ENCODE results near the gene RFLNA. TPM values are rescaled to one million over a fixed set of nuclear protein-coding genes. Genes with fewer than 3 reads are reported as not detected.

Gene RFLNA
- not detected for total RNA-seq

DNA sequence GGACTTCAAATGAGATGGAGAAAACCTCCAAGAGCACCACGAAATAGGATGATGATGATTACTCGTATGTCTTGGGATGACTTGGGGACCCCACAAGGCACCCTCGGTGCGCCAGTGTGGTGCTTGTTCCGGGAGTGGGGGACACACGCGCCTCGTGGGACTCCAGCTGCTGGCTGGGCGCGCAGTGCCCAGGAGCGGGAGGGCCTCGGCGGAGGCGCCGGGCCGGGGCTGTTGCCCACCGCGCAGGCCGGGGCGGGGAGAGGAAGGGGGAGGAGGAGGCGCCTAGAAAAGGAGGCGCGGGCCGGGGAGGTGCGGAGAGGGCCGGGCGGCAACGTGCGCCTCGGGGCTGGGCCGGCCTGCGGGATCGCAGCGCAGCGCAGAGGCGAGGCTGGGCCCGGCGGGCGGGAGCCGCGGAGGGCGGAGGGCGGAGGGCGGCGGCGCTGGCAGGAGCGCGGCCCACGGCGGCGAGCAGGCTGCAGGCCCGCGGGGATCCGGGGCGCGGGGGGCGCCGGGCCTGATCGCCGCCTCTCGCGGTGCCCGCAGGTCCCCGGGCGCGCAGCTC, at the start of gene RFLNA:
TSS of gene RFLNA (plus strand) at position 314 of the 562 bp plus-strand sequence. CDS start 337 bp downstream, outside the sequence.
- Mint-ChIP-seq H3K9me3 (no peaks in the 10 kb centered on the region), H3K36me3 (ENCODE audit: insufficient read depth) (no peaks in the 10 kb centered on the region), H3K4me1 (ENCODE audit: low read depth) (peaks cover 2% of the 10 kb centered on the region), H3K27me3 (ENCODE audit: low read depth) (peaks cover 39% of the 10 kb centered on the region), H3K4me3 (no peak within 1 kb of the TSS)
- no peak for DNase-seq
- ATAC-seq: peak; percentile 50 to 72

DNA sequence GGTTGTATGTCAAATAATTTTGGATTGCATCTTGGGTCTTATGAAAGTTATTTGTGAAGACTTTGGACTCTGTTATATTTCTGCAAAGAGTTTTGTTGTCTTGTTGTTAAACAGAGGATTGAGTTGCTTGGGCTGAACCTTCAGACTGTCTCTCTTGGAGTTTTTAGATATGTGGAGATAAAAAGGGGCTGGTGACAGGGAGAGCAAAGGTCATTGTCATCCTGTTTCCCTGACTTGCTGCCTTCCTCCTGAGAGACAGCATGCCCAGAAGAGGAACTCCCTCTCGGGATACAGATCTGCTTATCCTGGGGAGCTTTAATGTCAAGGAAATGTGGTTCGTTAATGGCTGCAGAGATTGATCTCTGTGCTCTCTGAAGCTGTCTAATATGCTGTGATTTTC, 47.6 kb upstream of the RFLNA start:
- ATAC-seq: no peak
- H3K4me3 Mint-ChIP-seq: no peak overlapping the region
- no peak for DNase-seq

DNA sequence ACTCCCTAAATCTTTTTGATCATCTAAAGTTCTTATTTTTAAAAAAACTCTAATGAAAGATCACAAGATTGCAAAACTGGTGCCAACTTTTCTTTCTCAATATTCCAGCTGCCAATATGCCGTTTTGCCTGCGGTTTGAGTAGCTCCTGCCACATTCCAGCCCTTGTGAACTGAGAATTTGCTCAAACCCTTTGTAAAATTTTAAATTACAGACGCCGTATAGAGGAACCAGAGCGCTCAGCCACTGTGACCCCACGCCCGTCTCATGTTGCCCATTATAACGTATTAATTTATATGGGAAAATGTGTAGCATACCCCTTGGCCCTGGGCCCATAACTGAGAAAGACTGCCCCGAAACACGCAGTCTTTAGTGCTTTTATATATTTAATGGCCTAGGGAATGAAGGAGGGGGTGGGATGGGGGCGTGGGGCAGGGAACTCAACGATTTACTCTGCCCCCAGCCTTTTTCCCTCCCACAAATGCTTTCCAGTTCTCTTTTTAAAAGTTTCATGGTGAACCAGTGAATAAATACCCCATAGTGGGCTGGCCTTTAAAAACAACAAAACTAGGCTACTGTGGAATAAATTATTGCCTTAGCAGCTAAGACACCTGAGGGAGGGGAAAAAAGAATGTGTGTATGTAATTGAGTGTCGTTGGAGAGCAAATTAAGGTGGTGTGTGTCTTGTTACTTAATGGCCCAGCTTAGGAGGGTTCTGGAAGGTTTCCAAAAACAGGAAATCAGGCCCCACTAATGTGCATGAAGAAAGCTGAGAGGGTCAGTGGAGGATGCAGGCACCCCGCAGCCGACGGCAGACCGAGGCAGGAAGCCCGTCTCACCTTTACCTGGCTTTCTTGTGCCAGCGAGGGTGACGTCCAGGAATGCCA, 45.7 kb upstream of the RFLNA start:
- no peaks in the 10 kb centered on the region for H3K4me1 Mint-ChIP-seq (ENCODE audit: low read depth)
- peaks cover 20% of the 10 kb centered on the region for H3K27me3 Mint-ChIP-seq (ENCODE audit: low read depth)
- no peaks in the 10 kb centered on the region for H3K36me3 Mint-ChIP-seq (ENCODE audit: insufficient read depth)
- no peak overlapping the region for H3K4me3 Mint-ChIP-seq
- ATAC-seq (no peak), DNase-seq (no peak)
- peaks cover 10% of the 10 kb centered on the region for H3K9me3 Mint-ChIP-seq

More for the DNA sequence above, 47.6 kb upstream of the RFLNA start:
- H3K27me3 Mint-ChIP-seq (ENCODE audit: low read depth): peaks cover 21% of the 10 kb centered on the region
- no peaks in the 10 kb centered on the region for H3K4me1 Mint-ChIP-seq (ENCODE audit: low read depth)
- peaks cover 10% of the 10 kb centered on the region for H3K9me3 Mint-ChIP-seq
- H3K36me3 Mint-ChIP-seq (ENCODE audit: insufficient read depth): no peaks in the 10 kb centered on the region

DNA sequence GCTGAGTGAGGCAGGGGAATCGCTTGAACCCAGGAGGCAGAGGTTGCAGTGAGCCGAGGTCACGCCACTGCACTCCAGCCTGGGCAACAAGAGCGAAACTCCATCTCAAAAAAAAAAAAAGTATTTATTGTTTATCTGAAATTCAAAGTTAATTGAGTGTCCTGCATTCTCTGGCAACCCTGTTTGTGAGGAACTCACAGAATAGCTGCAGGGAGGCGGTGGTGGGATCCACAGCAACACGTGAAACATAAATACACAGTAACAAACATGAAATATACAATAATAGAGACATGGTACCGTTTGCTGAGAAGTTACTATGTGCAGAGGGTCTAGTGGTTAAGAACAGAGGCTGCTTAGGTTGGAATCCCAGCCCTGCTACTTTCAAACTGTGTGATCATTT, 43.7 kb upstream of the RFLNA start:
- DNase-seq (no peak), ATAC-seq (no peak)
- H3K9me3 Mint-ChIP-seq: peaks cover 10% of the 10 kb centered on the region
- H3K36me3 Mint-ChIP-seq (ENCODE audit: insufficient read depth): no peaks in the 10 kb centered on the region
- H3K27me3 Mint-ChIP-seq (ENCODE audit: low read depth): peaks cover 16% of the 10 kb centered on the region
- H3K4me1 Mint-ChIP-seq (ENCODE audit: low read depth): no peaks in the 10 kb centered on the region
- H3K4me3 Mint-ChIP-seq: no peak overlapping the region

GRCh38 chr12:124252964-124253363, 41.9 kb upstream of the RFLNA start:
- Mint-ChIP-seq H3K4me1 (ENCODE audit: low read depth) (no peaks in the 10 kb centered on the region), H3K36me3 (ENCODE audit: insufficient read depth) (no peaks in the 10 kb centered on the region), H3K27me3 (ENCODE audit: low read depth) (peaks cover 26% of the 10 kb centered on the region), H3K4me3 (no peak overlapping the region), H3K9me3 (no peaks in the 10 kb centered on the region)
- no peak for ATAC-seq
- no peak for DNase-seq

GRCh38 chr12:124254126-124254525, 40.8 kb upstream of the RFLNA start:
- DNase-seq (no peak), ATAC-seq (no peak)
- no peak overlapping the region for H3K4me3 Mint-ChIP-seq
- H3K36me3 Mint-ChIP-seq (ENCODE audit: insufficient read depth): no peaks in the 10 kb centered on the region
- H3K27me3 Mint-ChIP-seq (ENCODE audit: low read depth): peaks cover 32% of the 10 kb centered on the region
- H3K9me3 Mint-ChIP-seq: no peaks in the 10 kb centered on the region
- H3K4me1 Mint-ChIP-seq (ENCODE audit: low read depth): no peaks in the 10 kb centered on the region

DNA sequence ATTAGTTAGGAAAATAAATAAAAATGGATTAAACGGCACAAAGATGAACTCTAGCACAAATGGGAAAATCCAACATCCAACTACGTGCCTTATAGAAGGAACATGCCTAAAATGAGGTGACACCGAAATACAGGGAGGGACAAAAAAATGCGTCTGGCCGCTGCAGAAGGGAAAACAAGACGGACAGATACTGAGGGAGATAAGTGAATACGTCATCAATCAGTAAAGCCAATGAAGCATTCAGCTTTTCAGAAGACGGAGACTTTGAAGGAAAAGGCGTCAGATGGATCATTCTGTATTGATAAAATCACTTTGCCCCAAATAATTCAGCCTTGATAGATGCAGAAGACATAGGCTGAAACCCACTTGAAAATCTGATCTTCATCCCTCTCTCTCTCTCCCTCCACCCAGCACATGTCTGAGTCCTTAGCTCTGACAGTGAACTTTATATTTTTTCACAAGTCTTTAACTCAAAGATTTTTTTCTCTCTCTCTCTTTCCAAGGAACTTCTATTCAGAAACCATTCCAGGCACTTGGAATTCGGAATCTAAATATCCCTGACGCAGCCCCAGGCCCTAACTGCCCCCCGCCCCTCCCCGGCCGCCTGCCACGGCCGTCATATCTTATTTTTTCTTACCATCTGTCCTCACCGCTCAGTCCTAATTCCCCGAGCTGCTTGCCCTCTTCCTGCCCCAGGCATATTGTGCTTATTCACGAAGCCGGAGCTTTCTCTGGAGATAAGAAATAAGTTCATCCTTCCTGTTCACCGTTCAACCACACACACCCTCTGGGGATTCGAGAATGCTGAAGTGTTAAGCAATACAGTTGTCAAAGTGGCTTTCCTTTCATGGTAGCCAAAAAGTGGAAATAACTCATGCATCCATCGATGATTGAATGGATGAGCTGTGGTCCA, 35.5 kb upstream of the RFLNA start:
- H3K36me3 Mint-ChIP-seq (ENCODE audit: insufficient read depth): no peaks in the 10 kb centered on the region
- no peak overlapping the region for H3K4me3 Mint-ChIP-seq
- H3K27me3 Mint-ChIP-seq (ENCODE audit: low read depth): peaks cover 42% of the 10 kb centered on the region
- no peaks in the 10 kb centered on the region for H3K9me3 Mint-ChIP-seq
- H3K4me1 Mint-ChIP-seq (ENCODE audit: low read depth): peaks cover 2% of the 10 kb centered on the region
- DNase-seq (no peak), ATAC-seq (no peak)

- Mint-ChIP-seq H3K27me3 (ENCODE audit: low read depth) (peaks cover 38% of the 10 kb centered on the region), H3K4me3 (no peak overlapping the region)
- ATAC-seq: no peak
Observed at GRCh38 chr12:124261885-124262284, 33.0 kb upstream of the RFLNA start.

DNA sequence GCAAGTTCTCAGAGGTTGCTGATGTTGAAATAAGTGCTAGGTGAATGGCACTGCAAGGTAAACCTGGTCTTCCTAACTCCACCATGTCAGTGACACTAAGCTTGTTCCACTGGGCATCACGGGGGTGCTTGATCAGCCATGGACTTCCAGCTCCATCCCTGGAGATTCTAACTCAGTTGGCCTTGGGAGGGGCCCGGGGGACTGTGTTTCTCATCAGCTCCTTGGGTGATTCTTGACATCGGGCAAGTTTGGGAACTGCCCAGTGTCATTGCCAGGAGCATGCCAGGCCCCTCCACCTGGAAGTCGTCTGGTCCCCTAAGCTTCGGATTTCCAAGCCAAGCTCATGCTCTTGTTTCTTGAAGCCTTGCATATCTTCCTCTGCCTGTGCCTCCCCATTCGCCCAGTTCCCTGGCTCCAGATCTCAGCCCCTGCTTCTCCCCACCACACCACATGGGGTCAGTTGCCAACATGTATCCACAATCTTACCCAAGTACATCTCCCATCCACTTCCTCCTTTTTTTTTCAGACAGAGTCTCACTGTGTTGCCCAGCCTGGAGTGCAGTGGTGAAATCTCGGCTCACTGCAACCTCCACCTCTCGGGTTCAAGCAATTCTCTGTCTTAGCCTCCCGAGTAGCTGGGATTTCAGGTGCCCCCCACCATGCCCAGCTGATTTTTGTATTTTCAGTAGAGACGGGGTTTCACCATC, 30.7 kb upstream of the RFLNA start:
- Mint-ChIP-seq H3K4me3 (no peak overlapping the region), H3K9me3 (no peaks in the 10 kb centered on the region), H3K27me3 (ENCODE audit: low read depth) (peaks cover 29% of the 10 kb centered on the region), H3K4me1 (ENCODE audit: low read depth) (peaks cover 2% of the 10 kb centered on the region), H3K36me3 (ENCODE audit: insufficient read depth) (no peaks in the 10 kb centered on the region)
- no peak for ATAC-seq
- DNase-seq: no peak

More at GRCh38 chr12:124261885-124262284, 33.0 kb upstream of the RFLNA start:
- Mint-ChIP-seq H3K4me1 (ENCODE audit: low read depth) (peaks cover 2% of the 10 kb centered on the region), H3K9me3 (no peaks in the 10 kb centered on the region), H3K36me3 (ENCODE audit: insufficient read depth) (no peaks in the 10 kb centered on the region)
- no peak for DNase-seq

- H3K36me3 Mint-ChIP-seq (ENCODE audit: insufficient read depth): no peaks in the 10 kb centered on the region
- ATAC-seq (no peak), DNase-seq (no peak)
Observed at GRCh38 chr12:124264879-124265278, 30.0 kb upstream of the RFLNA start.

DNA sequence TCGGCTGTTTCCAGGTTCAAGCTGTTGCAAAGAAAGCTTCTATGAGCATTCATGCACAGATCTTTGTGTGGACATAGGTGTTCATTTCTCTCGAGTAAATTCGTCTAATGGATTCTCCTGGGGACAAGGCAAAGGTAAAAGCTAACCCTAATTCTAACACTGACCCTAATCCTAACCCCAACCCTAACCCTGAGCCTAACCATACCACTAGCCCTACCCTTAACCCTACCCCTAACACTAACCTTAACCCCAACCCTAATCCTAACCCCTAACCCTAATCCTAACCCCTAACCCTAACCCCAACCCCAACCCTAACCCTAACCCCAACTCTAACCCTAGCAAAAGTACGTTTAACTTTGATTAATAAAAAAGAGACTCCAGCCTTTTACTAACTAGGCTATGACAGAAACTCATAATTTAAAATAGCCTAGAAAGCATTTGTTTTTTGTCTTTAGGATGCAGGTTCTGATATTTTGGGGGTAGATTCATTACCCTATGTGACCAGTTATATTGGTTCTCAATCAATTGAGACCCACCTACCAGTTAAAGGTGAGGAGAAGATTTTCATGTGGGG, 27.6 kb upstream of the RFLNA start:
- DNase-seq: no peak
- H3K36me3 Mint-ChIP-seq (ENCODE audit: insufficient read depth): no peaks in the 10 kb centered on the region
- H3K4me3 Mint-ChIP-seq: no peak overlapping the region
- H3K27me3 Mint-ChIP-seq (ENCODE audit: low read depth): peaks cover 15% of the 10 kb centered on the region
- H3K9me3 Mint-ChIP-seq: no peaks in the 10 kb centered on the region
- no peaks in the 10 kb centered on the region for H3K4me1 Mint-ChIP-seq (ENCODE audit: low read depth)
- ATAC-seq: no peak

More at GRCh38 chr12:124264879-124265278, 30.0 kb upstream of the RFLNA start:
- H3K4me3 Mint-ChIP-seq: no peak overlapping the region
- H3K4me1 Mint-ChIP-seq (ENCODE audit: low read depth): no peaks in the 10 kb centered on the region
- no peaks in the 10 kb centered on the region for H3K9me3 Mint-ChIP-seq
- H3K27me3 Mint-ChIP-seq (ENCODE audit: low read depth): peaks cover 25% of the 10 kb centered on the region

GRCh38 chr12:124270671-124271070, 24.2 kb upstream of the RFLNA start:
- DNase-seq: no peak
- no peaks in the 10 kb centered on the region for H3K36me3 Mint-ChIP-seq (ENCODE audit: insufficient read depth)
- no peaks in the 10 kb centered on the region for H3K4me1 Mint-ChIP-seq (ENCODE audit: low read depth)
- ATAC-seq: no peak
- H3K27me3 Mint-ChIP-seq (ENCODE audit: low read depth): peaks cover 4% of the 10 kb centered on the region
- H3K9me3 Mint-ChIP-seq: no peaks in the 10 kb centered on the region
- no peak overlapping the region for H3K4me3 Mint-ChIP-seq

GRCh38 chr12:124273630-124274029, 21.3 kb upstream of the RFLNA start:
- H3K27me3 Mint-ChIP-seq (ENCODE audit: low read depth): peaks cover 15% of the 10 kb centered on the region
- no peaks in the 10 kb centered on the region for H3K4me1 Mint-ChIP-seq (ENCODE audit: low read depth)
- H3K36me3 Mint-ChIP-seq (ENCODE audit: insufficient read depth): no peaks in the 10 kb centered on the region
- H3K4me3 Mint-ChIP-seq: no peak overlapping the region
- DNase-seq: no peak
- peak; percentile 48 to 70 for ATAC-seq
- H3K9me3 Mint-ChIP-seq: no peaks in the 10 kb centered on the region

All from activated T-cell treated with anti-CD3 and anti-CD28 coated beads, Interleukin-2, amount 50 U/mL, for 4 hours (primary cell).